ENCODE results near the gene DTX4. TPM values are rescaled to one million over a fixed set of nuclear protein-coding genes. Genes with fewer than 3 reads are reported as not detected.

Gene DTX4
- total RNA-seq, 4 donors from 2014 or later = 0.15 to 0.91 (median 0.47) TPM

Other genes with a start within 250 kb of the DTX4 start
- gene GLYATL1, start 232.6 kb upstream of the DTX4 start, total RNA-seq = 1 to 10 TPM in 1 of 4 donors, under 1 TPM in 1, not detected in 2; 0.94 to 1.2 TPM
- not detected for gene GLYATL1B, start 85.8 kb upstream of the DTX4 start, total RNA-seq
- gene FAM111B, start 64.9 kb upstream of the DTX4 start, total RNA-seq = under 1 TPM in 1 of 4 donors, not detected in 3; 0.31 TPM
- gene FAM111A, start 29.3 kb upstream of the DTX4 start, total RNA-seq = 1 to 10 TPM; 2.0 to 7.0 (median 3.7) TPM
- gene MPEG1, start 40.8 kb downstream of the DTX4 start, total RNA-seq = 1 to 10 TPM; 1.9 to 7.0 (median 2.6) TPM
- gene OR5AN1, start 186.8 kb downstream of the DTX4 start, total RNA-seq = not detected